ENCODE data around the gene LILRB5. TPM values are rescaled to one million over a fixed set of nuclear protein-coding genes. Genes with fewer than 3 reads are reported as not detected.
A peak's percentile ranks its signal among the peaks of the same experiment; 100 is the strongest.
"Not testable (repeated sequence)": the region's sequence is repeated elsewhere in the genome, so short reads cannot be mapped to it uniquely, and the experiment has no call there.

The LILRB5 gene
- total RNA-seq, 1 experiment from 2014 or later: not detected

- in situ Hi-C loops (cut with HindIII; ENCODE audit: low pct_unique_long_range_greater_than_20kb, low sequenced_read_pairs); DNase-seq (ENCODE audit: low read depth): not testable (repeated sequence)
These were observed 33.7 kb downstream of the LILRB5 start for GRCh38 chr19:54223277-54223936.

- in situ Hi-C loops (cut with HindIII; ENCODE audit: low pct_unique_long_range_greater_than_20kb, low sequenced_read_pairs); DNase-seq (ENCODE audit: low read depth): not testable (repeated sequence)
These were observed 34.4 kb downstream of the LILRB5 start, which contains the start of gene LILRB3 for GRCh38 chr19:54222474-54223276. Gene LILRB3, minus strand, starts transcription at chr19:54223007. Its CDS starts 31 bp downstream, at chr19:54222976.

GRCh38 chr19:54221947-54222346 is 35.1 kb downstream of the LILRB5 start:
- in situ Hi-C loops (cut with HindIII; ENCODE audit: low pct_unique_long_range_greater_than_20kb, low sequenced_read_pairs); DNase-seq (ENCODE audit: low read depth): not testable (repeated sequence)

GRCh38 chr19:54219702-54220101 is 37.4 kb downstream of the LILRB5 start:
- in situ Hi-C loops (cut with HindIII; ENCODE audit: low pct_unique_long_range_greater_than_20kb, low sequenced_read_pairs); DNase-seq (ENCODE audit: low read depth): not testable (repeated sequence)

GRCh38 chr19:54218960-54219661 is 38.0 kb downstream of the LILRB5 start:
- no peak for DNase-seq (ENCODE audit: low read depth)
- in situ Hi-C loops (cut with HindIII; ENCODE audit: low pct_unique_long_range_greater_than_20kb, low sequenced_read_pairs): no loop called here

GRCh38 chr19:54218259-54218658 is 38.8 kb downstream of the LILRB5 start:
- in situ Hi-C loops (cut with HindIII; ENCODE audit: low pct_unique_long_range_greater_than_20kb, low sequenced_read_pairs): no loop called here
- DNase-seq (ENCODE audit: low read depth): no peak

GRCh38 chr19:54217517-54218247 is 39.4 kb downstream of the LILRB5 start:
- DNase-seq (ENCODE audit: low read depth); in situ Hi-C loops (cut with HindIII; ENCODE audit: low pct_unique_long_range_greater_than_20kb, low sequenced_read_pairs): not testable (repeated sequence)

GRCh38 chr19:54216869-54217268 is 40.2 kb downstream of the LILRB5 start:
- in situ Hi-C loops (cut with HindIII; ENCODE audit: low pct_unique_long_range_greater_than_20kb, low sequenced_read_pairs): no loop called here
- no peak for DNase-seq (ENCODE audit: low read depth)

- in situ Hi-C loops (cut with HindIII; ENCODE audit: low pct_unique_long_range_greater_than_20kb, low sequenced_read_pairs); DNase-seq (ENCODE audit: low read depth): not testable (repeated sequence)
These were observed 42.3 kb downstream of the LILRB5 start for GRCh38 chr19:54214734-54215133.

GRCh38 chr19:54214217-54214616 is 42.9 kb downstream of the LILRB5 start:
- DNase-seq (ENCODE audit: low read depth); in situ Hi-C loops (cut with HindIII; ENCODE audit: low pct_unique_long_range_greater_than_20kb, low sequenced_read_pairs): not testable (repeated sequence)

- in situ Hi-C loops (cut with HindIII; ENCODE audit: low pct_unique_long_range_greater_than_20kb, low sequenced_read_pairs): no loop called here
These were observed 45.8 kb downstream of the LILRB5 start for GRCh38 chr19:54211235-54211634.

GRCh38 chr19:54209811-54210494 is 47.1 kb downstream of the LILRB5 start:
- DNase-seq (ENCODE audit: low read depth): peak; percentile 99
- in situ Hi-C loops (cut with HindIII; ENCODE audit: low pct_unique_long_range_greater_than_20kb, low sequenced_read_pairs): no loop called here

More at GRCh38 chr19:54211235-54211634, 45.8 kb downstream of the LILRB5 start:
- DNase-seq (ENCODE audit: low read depth): no peak

GRCh38 chr19:54209058-54209810 is 47.8 kb downstream of the LILRB5 start:
- DNase-seq (ENCODE audit: low read depth): peak; percentile 36
- in situ Hi-C loops (cut with HindIII; ENCODE audit: low pct_unique_long_range_greater_than_20kb, low sequenced_read_pairs): no loop called here

GRCh38 chr19:54208784-54209057 is 48.4 kb downstream of the LILRB5 start:
- in situ Hi-C loops (cut with HindIII; ENCODE audit: low pct_unique_long_range_greater_than_20kb, low sequenced_read_pairs): no loop called here
- peak; percentile 44 for DNase-seq (ENCODE audit: low read depth)

- in situ Hi-C loops (cut with HindIII; ENCODE audit: low pct_unique_long_range_greater_than_20kb, low sequenced_read_pairs): no loop called here
These were observed 48.9 kb downstream of the LILRB5 start for GRCh38 chr19:54207983-54208783.

GRCh38 chr19:54207676-54207982 is 49.4 kb downstream of the LILRB5 start:
- in situ Hi-C loops (cut with HindIII; ENCODE audit: low pct_unique_long_range_greater_than_20kb, low sequenced_read_pairs): no loop called here

More at GRCh38 chr19:54207983-54208783, 48.9 kb downstream of the LILRB5 start:
- DNase-seq (ENCODE audit: low read depth): peak; percentile 50

More at GRCh38 chr19:54207676-54207982, 49.4 kb downstream of the LILRB5 start:
- DNase-seq (ENCODE audit: low read depth): no peak
